ENCODE results near the gene ARR3.
"Not testable (repeated sequence)": the region's sequence is repeated elsewhere in the genome, so short reads cannot be mapped to it uniquely, and the experiment has no call there.

Gene ARR3

DNA sequence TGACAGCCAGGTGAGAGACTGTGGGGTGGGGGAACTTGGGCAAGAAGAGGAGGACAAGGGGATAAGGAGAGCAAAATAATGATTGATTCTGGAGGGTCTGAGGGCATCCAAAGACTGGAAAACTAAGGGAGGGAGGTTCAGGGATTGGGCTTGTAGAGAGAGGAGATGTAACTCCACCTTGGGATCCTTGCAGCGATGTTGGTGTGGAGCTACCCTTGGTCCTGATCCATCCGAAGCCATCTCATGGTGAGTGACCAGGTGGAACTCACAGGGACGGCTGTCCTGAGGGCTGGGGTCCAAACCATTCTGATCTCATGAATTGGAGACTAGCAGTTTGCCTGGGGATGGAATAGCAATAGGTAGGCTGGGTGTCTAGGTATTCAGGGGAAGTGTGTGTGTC lies 12.4 kb downstream of the ARR3 start:
- DNase-seq (ENCODE audit: low spot score), result no peak

DNA sequence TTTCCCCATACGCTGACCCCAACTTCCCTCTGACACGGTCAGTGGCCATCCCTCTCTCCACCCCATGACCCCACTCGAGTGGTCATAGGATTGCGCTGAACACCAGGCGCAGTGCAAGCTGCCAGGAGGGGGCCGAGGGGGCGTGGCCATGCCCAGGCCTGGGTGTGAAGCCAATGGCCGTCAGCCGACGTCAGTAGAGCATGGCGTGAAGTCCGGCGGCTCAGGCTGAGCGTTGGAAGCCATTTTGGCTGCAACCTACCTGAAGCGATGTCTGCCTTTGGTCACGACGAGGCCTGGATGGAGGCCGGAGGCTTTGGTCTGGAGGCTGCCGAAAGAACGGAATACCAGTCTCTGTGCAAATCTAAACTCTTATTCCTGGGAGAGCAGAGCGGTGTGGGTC lies 13.8 kb downstream of the ARR3 start, which contains the start of gene RAB41:
RAB41 (plus strand) TSS at position 222 of the 400 bp plus-strand sequence; CDS start at position 268, 46 bp downstream.
- no peak for DNase-seq (ENCODE audit: low spot score)

DNA sequence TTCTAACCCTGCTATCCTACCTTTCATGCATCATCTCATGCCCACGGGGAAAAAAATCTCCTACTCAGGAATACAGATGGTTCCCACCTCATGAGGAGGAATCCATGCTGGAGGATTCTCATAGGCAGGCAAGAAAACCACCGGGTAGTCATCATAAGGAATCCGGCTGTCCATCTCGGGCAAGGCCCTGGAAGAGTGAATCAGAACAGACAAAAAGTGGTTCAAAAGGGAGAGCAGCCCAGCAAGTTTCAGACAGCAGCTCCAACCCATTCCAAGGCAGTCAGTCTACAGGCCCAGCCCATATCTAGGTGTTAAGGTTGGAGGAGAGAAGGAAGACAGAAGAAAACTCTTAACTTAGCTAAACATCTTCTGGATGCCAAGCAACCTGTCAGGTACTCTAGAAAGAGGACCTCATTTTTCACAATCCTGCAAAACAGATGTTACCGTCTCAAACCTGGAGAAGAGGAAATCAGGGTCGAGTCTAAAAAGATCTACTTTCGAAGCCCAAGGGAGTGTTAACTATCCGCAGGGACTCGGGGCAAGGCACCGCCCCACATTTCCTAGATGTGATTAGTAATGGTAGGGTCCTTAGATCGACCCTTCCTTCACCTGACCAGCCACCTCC lies 21.1 kb downstream of the ARR3 start:
- no peak for DNase-seq (ENCODE audit: low spot score)

DNA sequence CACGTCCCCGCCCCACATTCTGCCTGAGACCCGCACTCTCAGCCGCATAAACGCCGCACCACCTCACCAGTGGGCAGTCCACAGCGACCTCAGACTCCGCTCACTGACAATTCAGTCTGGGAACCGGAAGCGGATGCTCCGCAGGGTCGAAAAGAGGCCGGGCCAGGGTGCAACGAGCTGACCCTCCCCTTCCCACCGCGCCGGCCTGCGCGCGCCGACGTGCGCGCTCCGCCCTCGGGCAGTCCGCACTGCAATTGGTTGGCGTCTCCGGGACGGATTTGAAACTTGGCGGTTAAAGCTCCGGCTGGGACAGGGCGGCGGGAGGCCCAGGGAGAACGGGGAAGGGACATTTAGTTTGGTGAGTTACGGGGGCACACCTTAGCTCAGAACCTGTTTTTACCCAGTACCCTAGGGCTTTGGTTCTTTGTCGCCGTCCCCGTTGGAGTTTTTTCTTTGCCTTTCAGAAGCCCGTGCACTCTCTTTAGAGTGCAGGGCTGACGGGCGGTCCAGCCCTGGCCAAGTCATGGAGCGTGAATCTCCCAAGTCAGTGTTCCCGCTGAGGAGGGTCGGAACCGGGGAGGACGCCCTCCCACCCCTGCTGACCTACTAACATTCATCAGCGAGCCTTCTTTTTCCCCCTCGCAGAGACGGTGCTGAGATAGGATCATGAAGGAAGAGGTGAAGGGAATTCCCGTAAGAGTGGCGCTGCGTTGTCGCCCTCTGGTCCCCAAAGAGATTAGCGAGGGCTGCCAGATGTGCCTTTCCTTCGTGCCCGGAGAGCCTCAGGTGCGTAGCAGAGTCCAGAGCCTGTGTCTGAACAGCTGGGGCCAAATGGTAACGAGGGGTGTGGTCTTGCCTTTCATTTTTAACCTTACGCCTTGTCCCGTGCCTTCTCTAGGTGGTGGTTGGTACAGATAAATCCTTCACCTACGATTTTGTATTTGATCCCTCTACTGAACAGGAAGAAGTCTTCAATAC lies 21.9 kb downstream of the ARR3 start, which contains the start of the genes KIF4A and PDZD11:
KIF4A (plus strand) TSS at position 312 of the 978 bp plus-strand sequence; CDS start at position 667, 355 bp downstream.
PDZD11 (minus strand) TSS at position 135 of the 978 bp plus-strand sequence. CDS start 586 bp downstream, outside the sequence.
- DNase-seq (ENCODE audit: low spot score), result peak; percentile 94

DNA sequence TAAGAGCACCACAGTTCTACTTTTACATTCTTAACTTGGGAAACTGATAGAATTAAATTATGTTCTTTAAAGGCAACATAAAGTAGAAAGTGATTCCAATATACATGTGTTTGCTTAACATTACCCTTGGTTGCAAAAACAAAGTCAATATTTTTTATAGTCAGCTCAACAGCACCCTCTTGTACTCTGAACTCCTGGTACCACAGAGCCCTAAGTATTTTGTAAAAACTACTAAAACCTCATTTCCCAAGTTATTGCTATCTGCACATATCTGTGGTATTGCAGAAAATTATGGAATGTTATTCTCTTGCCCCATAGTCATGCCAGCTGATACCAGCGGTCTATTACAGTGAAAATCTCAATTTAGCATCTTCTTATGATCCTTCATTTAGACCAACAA lies 24.7 kb downstream of the ARR3 start:
- no peak for DNase-seq (ENCODE audit: low spot score)

DNA sequence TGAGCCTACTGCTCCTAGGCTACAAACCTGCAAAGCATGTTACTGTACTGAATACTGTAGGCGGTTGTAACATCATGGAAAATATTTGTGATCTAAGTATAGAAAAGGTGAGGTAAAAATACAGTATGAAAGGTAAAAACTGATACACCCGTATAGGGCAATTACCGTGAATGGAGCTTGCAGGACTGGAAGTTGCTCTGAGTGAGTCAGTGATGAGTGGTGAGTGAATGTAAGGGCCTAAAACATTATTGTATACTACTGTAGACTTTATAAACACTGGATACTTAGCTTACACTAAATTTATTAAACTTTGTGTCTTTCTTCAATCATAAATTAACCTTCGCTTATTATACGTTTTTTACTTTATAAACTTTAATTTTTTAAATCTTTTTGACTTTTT lies 25.5 kb downstream of the ARR3 start:
- no peak for DNase-seq (ENCODE audit: low spot score)

DNA sequence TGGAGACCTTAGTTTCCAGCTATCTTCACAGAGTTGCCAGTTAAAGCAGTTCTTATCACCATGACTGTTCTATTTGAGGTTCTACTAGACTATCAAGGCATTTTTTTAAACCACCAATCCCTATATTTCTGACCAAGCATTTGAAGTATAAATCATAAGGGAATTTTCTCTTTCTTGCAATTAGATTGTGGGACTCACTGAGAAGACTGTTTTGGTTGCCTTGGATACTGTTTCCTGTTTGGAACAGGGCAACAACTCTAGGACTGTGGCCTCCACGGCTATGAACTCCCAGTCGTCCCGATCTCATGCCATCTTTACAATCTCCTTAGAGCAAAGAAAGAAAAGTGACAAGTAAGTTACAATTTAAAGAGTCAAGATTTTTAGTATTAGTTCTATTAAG lies 33.6 kb downstream of the ARR3 start:
- no peak for DNase-seq (ENCODE audit: low spot score)

DNA sequence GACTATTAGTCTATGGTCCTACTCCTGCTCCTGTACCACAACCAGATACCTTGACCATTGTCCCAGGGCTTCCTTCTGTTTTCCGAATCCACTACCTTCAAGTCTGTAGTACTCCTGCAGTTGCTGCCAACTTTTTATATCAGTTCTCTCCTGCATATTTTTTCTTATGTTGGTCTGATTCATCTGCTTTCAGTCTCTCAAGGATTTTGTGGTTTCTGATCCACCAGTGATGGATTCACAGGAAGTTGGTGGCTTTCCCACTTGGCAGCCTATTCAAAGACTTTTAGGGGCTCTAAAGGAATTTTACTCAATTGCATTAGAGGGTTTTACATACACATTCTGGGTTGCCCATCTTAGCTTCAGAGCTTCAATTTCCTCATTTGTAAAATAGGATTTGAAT lies 45.4 kb downstream of the ARR3 start:
- DNase-seq (ENCODE audit: low spot score), result no peak

DNA sequence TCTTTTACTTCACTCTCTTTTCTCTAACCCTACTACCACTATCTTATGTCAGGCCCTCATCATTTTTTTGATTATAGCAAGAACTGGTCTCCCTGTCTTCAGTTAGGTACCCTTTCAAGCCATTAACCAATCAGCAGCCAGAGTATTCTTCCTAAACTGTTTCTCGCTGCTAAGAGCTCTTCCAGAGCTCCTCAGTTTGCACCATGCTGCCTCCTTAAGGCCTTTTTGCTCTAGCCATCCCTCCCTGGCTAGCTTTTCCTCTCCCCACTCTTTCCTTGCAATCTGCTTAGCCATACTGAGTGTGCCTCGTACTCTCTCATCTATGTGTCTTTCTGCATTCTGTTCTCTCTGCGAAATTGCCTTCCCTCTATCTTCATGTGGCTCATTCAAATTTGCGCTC lies 54.6 kb downstream of the ARR3 start:
- DNase-seq (ENCODE audit: low spot score), result no peak

DNA sequence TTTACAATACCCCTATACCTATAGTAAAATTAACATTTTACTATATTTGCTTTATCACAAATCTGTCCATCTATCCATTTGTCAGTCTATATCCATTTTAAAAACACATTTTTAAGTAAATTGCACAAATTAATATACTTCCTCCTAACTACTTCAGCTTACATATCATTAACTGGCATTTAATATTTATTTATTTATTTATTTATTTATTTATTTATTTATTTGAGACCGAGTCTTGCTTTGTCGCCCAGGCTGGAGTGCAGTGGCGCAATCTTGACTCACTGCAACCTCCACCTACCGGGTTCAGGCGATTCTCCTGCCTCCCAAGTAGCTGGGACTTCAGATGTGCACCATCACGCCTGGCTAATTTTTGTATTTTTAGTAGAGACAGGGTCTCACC lies 55.5 kb downstream of the ARR3 start:
- not testable (repeated sequence) for DNase-seq (ENCODE audit: low spot score)

DNA sequence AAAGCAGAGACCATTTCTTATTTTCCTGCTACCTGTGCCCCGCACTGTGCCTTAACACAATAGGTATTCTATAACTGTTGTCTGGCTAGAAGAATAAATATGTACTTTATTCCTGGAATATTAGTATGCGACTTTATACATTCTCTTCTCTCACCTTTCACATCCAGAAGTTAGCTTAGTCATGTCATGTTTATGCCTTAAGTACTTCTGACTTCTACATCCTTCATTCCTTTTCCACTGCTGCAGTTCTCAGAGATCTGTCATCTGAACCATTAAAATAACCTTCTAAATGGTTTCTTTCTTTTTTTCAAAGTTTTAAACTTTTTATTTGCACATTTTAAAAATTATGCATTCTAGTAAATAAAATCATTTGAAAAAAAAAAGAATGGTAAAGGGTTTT lies 56.2 kb downstream of the ARR3 start:
- no peak for DNase-seq (ENCODE audit: low spot score)

DNA sequence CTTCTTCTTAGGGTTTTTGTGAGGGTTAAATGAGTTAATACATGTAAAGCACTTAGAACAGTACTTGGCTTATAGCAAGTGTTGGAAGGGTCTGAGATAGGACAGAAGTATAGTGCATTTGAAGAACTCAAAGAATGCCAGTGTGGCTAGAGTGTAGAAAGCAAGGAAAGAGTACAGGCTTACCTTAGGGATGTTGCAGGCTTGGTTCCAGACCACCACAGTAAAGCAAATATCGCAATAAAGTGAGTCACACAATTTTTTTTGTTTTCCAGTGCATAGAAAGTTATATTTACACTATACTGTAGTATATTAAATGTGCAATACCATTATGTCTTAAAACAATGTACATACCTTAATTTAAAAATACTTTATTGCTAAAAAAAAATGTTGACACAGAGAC lies 63.0 kb downstream of the ARR3 start:
- DNase-seq (ENCODE audit: low spot score), result no peak

Measured in iPS-NIHi11 (cell line).